HK-2 (cell line): ENCODE data around the gene UNKL.

ENCODE experiments used
- DNase-seq: peaks from one replicate; pipeline ENCODE4 v3.0.0-alpha.2; 2018; ENCODE audit not compliant: unreplicated experiment

Gene UNKL

GRCh38 chr16:1325673-1326371 is 88.7 kb downstream of the UNKL start:
- no peak for DNase-seq

GRCh38 chr16:1325261-1325660 is 89.2 kb downstream of the UNKL start:
- no peak for DNase-seq

DNA sequence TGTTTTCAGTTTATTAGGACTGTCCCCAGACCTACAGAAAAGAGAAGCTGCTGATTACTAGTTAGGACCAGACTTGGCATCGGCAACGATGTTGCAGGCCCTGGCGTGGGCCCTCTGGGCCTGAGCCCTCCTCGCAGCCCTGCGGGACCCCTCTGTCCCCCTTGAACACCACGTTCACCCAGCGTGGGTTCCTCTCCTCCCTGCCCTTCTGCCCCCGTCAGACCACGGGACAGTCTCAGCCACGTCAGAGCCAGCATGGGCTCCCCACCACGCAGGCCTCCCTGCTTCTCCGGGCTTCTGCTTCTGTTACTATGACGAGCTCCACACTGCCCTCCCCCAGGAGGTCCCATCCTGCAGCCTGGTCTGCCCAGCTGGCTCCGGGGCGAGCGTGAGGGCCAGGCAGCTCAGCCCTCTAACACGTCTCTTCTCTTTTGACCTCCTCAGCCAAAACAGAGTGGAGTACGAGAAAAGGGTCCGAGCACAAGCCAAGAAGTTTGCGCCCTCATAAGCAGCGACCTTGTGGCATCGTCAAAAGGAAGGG is 90.1 kb downstream of the UNKL start:
- DNase-seq: no peak

DNA sequence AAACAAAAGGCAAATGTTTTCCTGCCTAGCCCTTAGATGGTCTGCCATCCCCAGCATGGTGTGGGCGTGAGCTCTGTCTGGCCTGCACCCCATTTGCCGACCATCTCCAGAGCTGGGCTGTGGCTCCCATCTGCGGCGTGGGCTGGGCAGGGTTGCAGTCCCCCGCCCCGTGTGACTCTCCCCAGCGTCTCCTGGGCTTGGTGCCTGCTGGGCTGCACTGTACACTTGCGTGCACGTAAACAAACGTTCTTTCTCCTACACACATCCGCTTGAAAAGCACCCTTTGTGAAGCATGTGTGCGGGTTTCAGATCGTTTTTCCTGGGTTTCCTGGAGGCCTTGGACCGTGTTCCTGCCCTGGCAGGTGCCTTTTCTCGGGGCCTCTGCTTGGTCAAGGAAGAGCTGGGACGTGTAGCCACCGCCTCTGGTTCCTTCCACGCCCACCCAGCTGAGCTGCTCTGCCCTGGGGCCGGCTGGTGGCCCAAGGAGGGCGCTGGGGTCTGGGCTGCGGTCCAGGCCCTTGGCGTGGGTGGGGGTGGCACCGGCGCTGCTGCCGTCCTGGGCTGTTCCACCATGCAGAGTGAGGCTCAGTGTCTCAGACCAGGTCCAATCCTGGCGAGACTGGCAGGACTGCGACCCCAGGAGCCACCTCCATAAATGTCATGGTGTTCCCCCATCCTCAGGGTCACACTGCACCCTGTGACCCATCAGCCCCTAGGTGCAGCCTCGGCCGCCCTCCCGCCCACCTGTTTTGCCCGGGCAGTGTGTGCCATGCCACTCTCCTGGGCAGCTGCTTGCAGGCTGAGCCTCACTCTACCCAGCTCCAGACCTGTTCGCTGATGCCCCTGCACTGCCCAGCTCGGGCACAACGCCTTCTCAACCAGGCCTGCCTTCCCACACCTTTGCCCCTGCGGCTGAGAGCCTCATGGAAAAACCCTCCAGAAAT is 90.9 kb downstream of the UNKL start:
- no peak for DNase-seq

- DNase-seq: no peak
Measured at GRCh38 chr16:1322407-1322806, 92.1 kb downstream of the UNKL start.

GRCh38 chr16:1320658-1321240 is 93.8 kb downstream of the UNKL start:
- DNase-seq: no peak

GRCh38 chr16:1320097-1320496 is 94.4 kb downstream of the UNKL start:
- no peak for DNase-seq

DNA sequence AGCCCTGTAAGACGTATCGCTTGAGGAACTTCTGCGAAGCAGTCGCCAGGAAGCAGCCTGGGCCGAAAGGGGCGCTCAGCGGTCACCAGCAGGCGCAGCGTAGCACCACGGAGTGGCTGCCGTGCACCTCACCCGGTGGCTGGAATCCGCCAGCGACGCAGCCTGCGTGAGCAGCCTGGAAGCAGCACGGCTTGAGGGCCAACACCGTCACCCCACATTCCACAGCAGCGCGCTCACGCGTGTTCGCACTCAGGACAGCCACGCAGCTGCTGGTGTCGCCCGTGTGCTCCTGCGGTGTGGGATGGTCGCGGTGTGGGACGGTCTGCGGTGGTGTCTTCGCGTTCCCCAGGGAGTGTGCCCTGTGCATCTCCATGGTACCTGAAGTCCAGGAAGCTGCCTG is 95.5 kb downstream of the UNKL start:
- no peak for DNase-seq

DNA sequence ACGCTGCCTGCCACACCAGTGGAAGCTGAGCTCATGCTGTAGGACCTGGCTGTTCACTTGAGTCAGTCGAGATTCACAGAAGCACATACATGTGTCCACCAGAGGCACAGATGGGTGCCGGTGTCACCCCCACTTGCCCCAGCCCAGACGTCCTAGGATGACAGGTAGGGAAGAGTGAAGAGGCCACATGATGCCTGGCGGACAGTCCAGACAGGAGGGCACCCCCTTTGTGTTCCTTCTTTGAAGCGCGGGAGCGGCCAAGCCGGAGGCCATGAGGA is 96.3 kb downstream of the UNKL start:
- DNase-seq: no peak

DNA sequence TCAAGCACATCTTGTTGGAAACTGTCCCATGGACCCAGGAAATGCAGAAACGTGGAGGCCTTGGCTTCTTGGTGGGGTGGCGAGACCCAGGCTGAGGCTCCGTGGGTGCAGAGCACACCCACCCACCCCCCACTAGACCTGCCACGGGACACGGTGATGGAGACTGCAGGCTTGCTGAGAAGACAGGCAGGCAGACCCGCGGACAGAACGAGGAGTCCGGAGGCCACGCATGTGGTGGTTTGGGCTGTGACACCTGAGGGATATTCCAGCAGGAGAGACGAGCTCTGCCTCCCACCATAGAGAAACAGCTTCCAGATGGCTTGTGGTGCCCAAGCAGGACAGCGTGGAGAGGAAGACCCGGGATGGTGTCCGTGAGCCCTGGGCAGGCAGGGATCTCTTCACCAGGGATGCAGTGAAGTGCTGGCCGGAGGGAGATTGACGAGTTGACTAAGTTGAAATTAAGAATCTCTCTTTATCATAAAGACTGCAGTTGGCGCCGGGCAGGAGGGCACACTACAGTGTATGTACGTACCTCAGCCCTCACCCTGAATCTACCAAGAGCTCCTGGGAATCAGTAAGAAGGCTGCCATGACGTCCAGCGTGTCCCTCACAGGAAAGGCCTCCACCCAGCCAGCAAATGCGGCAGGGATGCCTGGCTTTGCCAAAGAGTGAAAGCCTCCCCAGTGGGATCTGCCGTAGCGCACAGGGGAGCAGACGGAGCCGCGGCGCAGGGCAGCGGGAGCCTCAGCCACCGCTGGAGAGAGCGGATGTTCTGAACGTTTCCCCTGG is 96.8 kb downstream of the UNKL start:
- DNase-seq: no peak

DNA sequence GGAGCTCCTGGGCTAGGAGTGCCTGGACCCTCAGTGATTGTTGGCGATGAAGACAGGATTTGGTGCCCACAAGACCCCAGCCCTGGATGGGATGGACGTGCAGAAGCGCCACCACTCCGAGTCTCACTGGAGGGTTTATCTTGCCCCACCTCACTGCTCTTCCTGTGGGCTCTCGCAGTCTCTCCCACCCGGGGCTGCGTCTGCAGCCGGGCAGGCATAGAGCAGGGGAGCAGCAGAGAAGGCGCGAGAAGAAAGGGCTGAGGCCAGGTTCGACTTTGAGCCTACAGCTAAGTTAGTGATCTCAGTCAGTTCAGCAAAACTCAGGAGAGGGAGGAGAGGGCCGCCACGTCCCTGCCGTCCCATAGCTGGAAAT is 98.5 kb downstream of the UNKL start:
- DNase-seq: no peak

DNA sequence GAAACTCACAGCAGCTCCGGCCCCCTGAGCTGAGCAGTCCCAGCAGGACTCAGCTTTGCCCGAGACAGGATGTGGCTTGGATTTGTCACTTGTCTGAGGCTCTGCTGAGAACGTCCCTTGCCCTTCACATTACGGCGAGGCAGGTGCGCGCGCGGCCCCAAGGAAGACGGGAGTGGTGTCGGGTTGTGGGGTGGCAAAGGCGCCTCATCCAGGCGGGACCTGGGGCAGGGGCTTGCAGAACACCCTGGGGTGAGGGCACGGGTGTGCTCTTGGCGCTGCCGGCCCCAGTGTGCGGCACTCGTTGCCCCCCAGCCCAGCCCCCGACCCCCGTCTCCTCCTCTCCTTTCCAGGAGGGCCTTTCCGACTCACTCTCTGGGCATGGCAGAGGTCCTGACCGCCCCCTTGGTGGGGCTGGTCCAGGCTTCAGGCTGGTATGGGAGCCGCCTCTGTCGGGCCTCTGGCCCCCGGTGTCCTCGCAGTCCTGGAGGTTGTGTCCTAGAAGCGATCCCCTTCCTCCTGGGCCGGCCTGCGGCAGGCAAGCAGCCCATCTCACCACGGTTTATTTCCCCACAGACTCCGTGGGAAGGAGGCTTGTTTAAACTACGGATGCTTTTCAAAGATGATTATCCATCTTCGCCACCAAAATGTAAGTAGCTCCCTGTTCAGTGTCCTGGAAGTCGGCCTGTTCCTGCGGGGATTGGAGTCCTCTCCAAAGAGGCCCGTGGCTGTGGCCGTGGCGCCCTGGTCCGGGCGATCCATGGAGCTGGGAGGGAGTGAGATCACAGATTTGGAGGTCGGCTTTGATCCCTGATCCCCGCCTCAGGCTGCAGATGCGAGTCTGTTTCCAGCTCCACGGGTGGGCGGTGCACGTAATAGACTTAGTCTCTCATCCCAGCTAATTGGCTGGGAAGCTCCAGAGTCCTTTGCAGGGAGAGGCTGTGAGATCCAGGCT is 99.1 kb downstream of the UNKL start:
- no peak for DNase-seq

- DNase-seq: no peak
Measured at GRCh38 chr16:1314399-1315068, 100.0 kb downstream of the UNKL start.

- no peak for DNase-seq
Measured at GRCh38 chr16:1313721-1314369, 100.7 kb downstream of the UNKL start.
